ENCODE results near the gene EPC2.

DNA sequence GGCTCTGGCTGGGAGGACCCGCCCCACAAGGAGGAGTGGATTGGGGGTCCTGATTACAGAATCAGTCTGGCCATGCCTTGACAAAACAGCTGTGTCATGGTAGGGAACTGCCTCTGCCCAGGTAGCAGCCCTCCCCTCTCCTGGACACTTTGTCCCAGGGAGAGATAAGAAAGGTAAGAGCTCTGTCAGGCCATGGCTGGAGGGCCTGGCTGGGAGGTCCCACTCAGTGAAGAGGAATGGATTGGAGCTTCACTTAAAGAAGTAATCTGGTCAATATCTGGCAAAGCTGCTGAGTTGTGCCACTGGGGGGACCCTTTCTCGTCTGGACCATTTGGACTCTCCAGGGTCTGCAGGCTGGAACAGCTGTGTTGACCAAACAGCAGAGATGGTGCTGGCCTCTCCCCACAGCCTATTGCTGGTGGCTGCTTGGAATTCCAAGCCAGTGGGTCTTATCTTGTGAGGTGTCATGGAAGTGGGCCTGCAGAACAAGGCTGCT is 75.4 kb downstream of the EPC2 start:
- no peak for TF ChIP-seq POLR2A (IDR thresholded peaks at IDR 0.05)
- TF ChIP-seq, protein P1, sequence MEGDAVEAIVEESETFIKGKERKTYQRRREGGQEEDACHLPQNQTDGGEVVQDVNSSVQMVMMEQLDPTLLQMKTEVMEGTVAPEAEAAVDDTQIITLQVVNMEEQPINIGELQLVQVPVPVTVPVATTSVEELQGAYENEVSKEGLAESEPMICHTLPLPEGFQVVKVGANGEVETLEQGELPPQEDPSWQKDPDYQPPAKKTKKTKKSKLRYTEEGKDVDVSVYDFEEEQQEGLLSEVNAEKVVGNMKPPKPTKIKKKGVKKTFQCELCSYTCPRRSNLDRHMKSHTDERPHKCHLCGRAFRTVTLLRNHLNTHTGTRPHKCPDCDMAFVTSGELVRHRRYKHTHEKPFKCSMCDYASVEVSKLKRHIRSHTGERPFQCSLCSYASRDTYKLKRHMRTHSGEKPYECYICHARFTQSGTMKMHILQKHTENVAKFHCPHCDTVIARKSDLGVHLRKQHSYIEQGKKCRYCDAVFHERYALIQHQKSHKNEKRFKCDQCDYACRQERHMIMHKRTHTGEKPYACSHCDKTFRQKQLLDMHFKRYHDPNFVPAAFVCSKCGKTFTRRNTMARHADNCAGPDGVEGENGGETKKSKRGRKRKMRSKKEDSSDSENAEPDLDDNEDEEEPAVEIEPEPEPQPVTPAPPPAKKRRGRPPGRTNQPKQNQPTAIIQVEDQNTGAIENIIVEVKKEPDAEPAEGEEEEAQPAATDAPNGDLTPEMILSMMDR (IDR thresholded peaks at IDR 0.05), result no peak

Measured in testis (tissue), 2 donors.